ENCODE results near the gene ELP4. TPM values are rescaled to one million over a fixed set of nuclear protein-coding genes. Genes with fewer than 3 reads are reported as not detected.
"Not testable (repeated sequence)": the region's sequence is repeated elsewhere in the genome, so short reads cannot be mapped to it uniquely, and the experiment has no call there.

Gene ELP4
- total and polyA plus RNA-seq, 9 of the 15 experiments (the other 6 are each of a cell fraction or from before 2014, with no cell fraction given): 24.1 to 60.3 (median 38.7) TPM

GRCh38 chr11:31560842-31561476 is 51.4 kb downstream of the ELP4 start (continued):
- TF ChIP-seq ETS2 (tag; IDR thresholded peaks at IDR 0.05; ENCODE audit: borderline replicate concordance, poor library complexity, severe bottlenecking) (no peak), MCM2 (IDR thresholded peaks at IDR 0.05; ENCODE audit: low read depth) (no peak)
- TF ChIP-seq, protein P1, sequence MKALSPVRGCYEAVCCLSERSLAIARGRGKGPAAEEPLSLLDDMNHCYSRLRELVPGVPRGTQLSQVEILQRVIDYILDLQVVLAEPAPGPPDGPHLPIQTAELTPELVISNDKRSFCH (CRISPR knock-in tag; IDR thresholded peaks at IDR 0.05): no peak
- TF ChIP-seq, protein P1 (tag; IDR thresholded peaks at IDR 0.05): no peak

- DNase-seq (ENCODE audit: extremely low read depth in 1 of 4, low spot score in 3 of 4); H3K27me3 ChIP-seq (ENCODE audit: control insufficient read depth in 2 of 2, insufficient read depth in 2 of 2, low read length in 2 of 2); intact Hi-C loops (cut with micrococcal nuclease); H3K79me2 ChIP-seq (ENCODE audit: control insufficient read depth, insufficient read depth, low read length); CTCF ChIA-PET (ENCODE audit: low intra/inter-chr PET ratio); ATAC-seq; H3K27ac ChIP-seq (ENCODE audit: extremely low read depth, low read depth, low read length); H3K9ac ChIP-seq (ENCODE audit: insufficient read depth in 1 of 2, low read depth in 2 of 2, low read length in 2 of 2); BruUV-seq (replicated peaks); H3K9me1 ChIP-seq (ENCODE audit: control insufficient read depth, insufficient read depth, low read length); H2AFZ ChIP-seq (ENCODE audit: low read depth, low read length); in situ Hi-C loops (cut with MboI); H3K4me2 ChIP-seq (ENCODE audit: insufficient read depth, low read length); POLR2A ChIA-PET; H4K20me1 ChIP-seq (replicated peaks; ENCODE audit: control insufficient read depth, insufficient read depth, low read length); H3K9me3 ChIP-seq (replicated peaks; ENCODE audit: control insufficient read depth, insufficient read depth, low read depth, low read length); H3K36me3 ChIP-seq (ENCODE audit: control insufficient read depth, insufficient read depth, low read length); H3K4me3 ChIP-seq; H3K4me1 ChIP-seq (replicated peaks in 1 of 2; ENCODE audit: control insufficient read depth in 2 of 2, insufficient read depth in 2 of 2, low read length in 2 of 2): not testable (repeated sequence)
- peak; percentile 73 for TF ChIP-seq ZNF146 (CRISPR knock-in tag; IDR thresholded peaks at IDR 0.05; ENCODE audit: unreplicated experiment)
- FAIRE-seq: peak; percentile 54
- WGBS (ENCODE audit: insufficient coverage, low coverage, missing lambda C conversion rate): 77% methylated on average over 3 of the region's 4 CpGs
These were observed 55.0 kb downstream of the ELP4 start for GRCh38 chr11:31564517-31564916.

DNA sequence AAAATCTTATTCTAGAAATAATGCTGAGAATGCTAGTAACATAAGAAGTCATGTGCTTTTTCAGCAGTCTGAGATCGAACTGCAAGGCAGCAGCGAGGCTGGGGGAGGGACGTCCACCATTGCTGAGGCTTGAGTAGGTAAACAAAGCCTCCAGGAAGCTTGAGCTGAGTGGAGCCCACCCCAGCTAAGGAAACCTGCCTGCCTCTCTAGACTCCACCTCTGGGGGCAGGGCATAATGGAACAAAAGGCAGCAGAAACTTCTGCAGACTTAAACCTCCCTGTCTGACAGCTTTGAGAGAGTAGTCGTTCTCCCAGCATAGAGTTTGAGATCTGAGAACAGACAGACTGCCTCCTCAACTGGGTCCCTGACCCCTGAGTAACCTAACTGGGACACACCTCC is 64.6 kb downstream of the ELP4 start:
- H4K20me1 ChIP-seq (replicated peaks; ENCODE audit: control insufficient read depth, insufficient read depth, low read length); H3K9me3 ChIP-seq (replicated peaks; ENCODE audit: control insufficient read depth, insufficient read depth, low read depth, low read length); H3K4me1 ChIP-seq (replicated peaks in 1 of 2; ENCODE audit: control insufficient read depth in 2 of 2, insufficient read depth in 2 of 2, low read length in 2 of 2); FAIRE-seq; DNase-seq (ENCODE audit: extremely low read depth in 1 of 4, low spot score in 3 of 4); CTCF ChIA-PET (ENCODE audit: low intra/inter-chr PET ratio); BruUV-seq (replicated peaks); in situ Hi-C loops (cut with MboI); POLR2A ChIA-PET; intact Hi-C loops (cut with micrococcal nuclease); H3K27me3 ChIP-seq (ENCODE audit: control insufficient read depth in 2 of 2, insufficient read depth in 2 of 2, low read length in 2 of 2); H3K79me2 ChIP-seq (ENCODE audit: control insufficient read depth, insufficient read depth, low read length); H3K4me2 ChIP-seq (ENCODE audit: insufficient read depth, low read length); H3K9me1 ChIP-seq (ENCODE audit: control insufficient read depth, insufficient read depth, low read length); H2AFZ ChIP-seq (ENCODE audit: low read depth, low read length); H3K9ac ChIP-seq (ENCODE audit: insufficient read depth in 1 of 2, low read depth in 2 of 2, low read length in 2 of 2); ATAC-seq; H3K36me3 ChIP-seq (ENCODE audit: control insufficient read depth, insufficient read depth, low read length); H3K4me3 ChIP-seq; H3K27ac ChIP-seq (ENCODE audit: extremely low read depth, low read depth, low read length): not testable (repeated sequence)
- 98% methylated on average over 4 of the region's 4 CpGs for WGBS (ENCODE audit: insufficient coverage, low coverage, missing lambda C conversion rate)

All from K562 (cell line).